NCI-H460 (cell line): ENCODE data around the gene TIMM8A. TPM values are rescaled to one million over a fixed set of nuclear protein-coding genes. Genes with fewer than 3 reads are reported as not detected.

Experiments used
- DNase-seq: peaks from one replicate; pipeline ENCODE4 v3.0.0-alpha.2; 2016; ENCODE audit warnings: low read depth; ENCODE audit errors: extremely low read depth
- polyA plus RNA-seq: library from polyadenylated mRNA; depleted of rRNA; stranded (reverse); fragments of >200 nt; gene quantifications from 2 replicates; pipeline ENCODE4 v1.2.3, GENCODE V29; 2014; cell fraction: nucleus; rRNA removed
- total RNA-seq: library from RNA; depleted of rRNA; stranded (reverse); fragments of >200 nt; shearing (Covaris generic); gene quantifications from 2 replicates; pipeline ENCODE4 v1.2.3, GENCODE V29; 2014; rRNA removed

The TIMM8A gene
- total RNA-seq = 11.8 and 13.8 TPM in 2 replicates
- polyA plus RNA-seq = 9.8 and 11.2 TPM in 2 replicates

GRCh38 chrX:101348452-101349192 lies at the start of gene TIMM8A:
Gene TIMM8A (minus strand): TSS chrX:101348742. CDS start chrX:101348664, 78 bp downstream.
- peak; percentile 67 for DNase-seq

GRCh38 chrX:101397779-101398178 lies 49.2 kb upstream of the TIMM8A start:
- no peak for DNase-seq

- DNase-seq = no peak
Measured at GRCh38 chrX:101395789-101396188, 47.2 kb upstream of the TIMM8A start.

- DNase-seq = no peak
Measured at GRCh38 chrX:101394372-101394771, 45.8 kb upstream of the TIMM8A start.

- no peak for DNase-seq
Measured at GRCh38 chrX:101393530-101394305, 45.2 kb upstream of the TIMM8A start.

GRCh38 chrX:101391831-101392230 lies 43.3 kb upstream of the TIMM8A start:
- no peak for DNase-seq

- peak; percentile 92 for DNase-seq
Measured at GRCh38 chrX:101390664-101391525, 42.4 kb upstream of the TIMM8A start, which contains the start of gene RPL36A. Gene RPL36A (plus strand): TSS chrX:101391011. CDS start chrX:101391044, 33 bp downstream.

GRCh38 chrX:101388604-101389003 lies 40.1 kb upstream of the TIMM8A start:
- DNase-seq = no peak

- DNase-seq = no peak
Measured at GRCh38 chrX:101386542-101386885, 38.0 kb upstream of the TIMM8A start.

- DNase-seq = no peak
Measured at GRCh38 chrX:101385795-101386541, 37.4 kb upstream of the TIMM8A start, which contains the start of gene BTK. Gene BTK (minus strand): TSS chrX:101386191. CDS start chrX:101375284, 10,907 bp downstream.

GRCh38 chrX:101385026-101385684 lies 36.6 kb upstream of the TIMM8A start:
- DNase-seq = no peak

GRCh38 chrX:101383679-101384205 lies 35.2 kb upstream of the TIMM8A start:
- DNase-seq = no peak

GRCh38 chrX:101377547-101377946 lies 29.0 kb upstream of the TIMM8A start:
- DNase-seq = no peak

- DNase-seq = no peak
Measured at GRCh38 chrX:101370888-101371504, 22.5 kb upstream of the TIMM8A start.

- no peak for DNase-seq
Measured at GRCh38 chrX:101369687-101370086, 21.1 kb upstream of the TIMM8A start.

- DNase-seq = no peak
Measured at GRCh38 chrX:101368800-101369199, 20.3 kb upstream of the TIMM8A start.

- DNase-seq = no peak
Measured at GRCh38 chrX:101365301-101365795, 16.8 kb upstream of the TIMM8A start.

- DNase-seq = no peak
Measured at GRCh38 chrX:101362757-101363156, 14.2 kb upstream of the TIMM8A start.

GRCh38 chrX:101362116-101362515 lies 13.6 kb upstream of the TIMM8A start:
- DNase-seq = no peak
